ENCODE measurements around the gene WDFY4.
"Not testable (repeated sequence)": the region's sequence is repeated elsewhere in the genome, so short reads cannot be mapped to it uniquely, and the experiment has no call there.

DNA sequence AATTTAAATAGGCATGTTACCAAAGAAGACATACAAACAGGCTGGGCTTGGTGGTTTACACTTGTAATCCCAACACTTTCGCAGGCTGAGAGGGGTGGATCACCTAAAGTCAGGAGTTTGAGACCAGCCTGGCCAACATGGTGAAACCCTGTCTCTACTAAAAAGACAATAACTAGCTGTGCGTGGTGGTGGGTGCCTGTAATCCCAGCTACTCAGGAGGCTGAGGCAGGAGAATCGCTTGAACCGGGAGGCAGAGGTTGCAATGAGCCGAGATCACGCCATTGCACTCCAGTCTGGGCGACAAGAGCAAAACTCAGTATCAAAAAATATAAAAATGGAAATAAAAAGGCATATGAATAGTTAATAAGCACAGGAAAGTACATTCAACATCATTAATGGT is 37.6 kb upstream of the WDFY4 start:
- not testable (repeated sequence) for TF ChIP-seq POLR2AphosphoS5 (IDR thresholded peaks at IDR 0.05; ENCODE audit: low read depth); EZH2 (IDR thresholded peaks at IDR 0.05; ENCODE audit: low read depth, unreplicated experiment); STAT1 (IDR thresholded peaks at IDR 0.05; ENCODE audit: unreplicated experiment); CREB1 (CRISPR knock-in tag; IDR thresholded peaks at IDR 0.05; ENCODE audit: low read depth); ZNF114 (CRISPR knock-in tag; IDR thresholded peaks at IDR 0.05); JUNB (IDR thresholded peaks at IDR 0.05; ENCODE audit: unreplicated experiment); EZH2phosphoT487 (IDR thresholded peaks at IDR 0.05; ENCODE audit: unreplicated experiment); NANOG (IDR thresholded peaks at IDR 0.05; ENCODE audit: borderline replicate concordance); ZNF331 (CRISPR knock-in tag; IDR thresholded peaks at IDR 0.05; ENCODE audit: low read depth)
- TF ChIP-seq, protein P1, sequence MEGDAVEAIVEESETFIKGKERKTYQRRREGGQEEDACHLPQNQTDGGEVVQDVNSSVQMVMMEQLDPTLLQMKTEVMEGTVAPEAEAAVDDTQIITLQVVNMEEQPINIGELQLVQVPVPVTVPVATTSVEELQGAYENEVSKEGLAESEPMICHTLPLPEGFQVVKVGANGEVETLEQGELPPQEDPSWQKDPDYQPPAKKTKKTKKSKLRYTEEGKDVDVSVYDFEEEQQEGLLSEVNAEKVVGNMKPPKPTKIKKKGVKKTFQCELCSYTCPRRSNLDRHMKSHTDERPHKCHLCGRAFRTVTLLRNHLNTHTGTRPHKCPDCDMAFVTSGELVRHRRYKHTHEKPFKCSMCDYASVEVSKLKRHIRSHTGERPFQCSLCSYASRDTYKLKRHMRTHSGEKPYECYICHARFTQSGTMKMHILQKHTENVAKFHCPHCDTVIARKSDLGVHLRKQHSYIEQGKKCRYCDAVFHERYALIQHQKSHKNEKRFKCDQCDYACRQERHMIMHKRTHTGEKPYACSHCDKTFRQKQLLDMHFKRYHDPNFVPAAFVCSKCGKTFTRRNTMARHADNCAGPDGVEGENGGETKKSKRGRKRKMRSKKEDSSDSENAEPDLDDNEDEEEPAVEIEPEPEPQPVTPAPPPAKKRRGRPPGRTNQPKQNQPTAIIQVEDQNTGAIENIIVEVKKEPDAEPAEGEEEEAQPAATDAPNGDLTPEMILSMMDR (conservative IDR thresholded peaks at IDR 0.05; ENCODE audit: low read depth in 2 of 2) = not testable (repeated sequence)
- TF ChIP-seq, protein P2, sequence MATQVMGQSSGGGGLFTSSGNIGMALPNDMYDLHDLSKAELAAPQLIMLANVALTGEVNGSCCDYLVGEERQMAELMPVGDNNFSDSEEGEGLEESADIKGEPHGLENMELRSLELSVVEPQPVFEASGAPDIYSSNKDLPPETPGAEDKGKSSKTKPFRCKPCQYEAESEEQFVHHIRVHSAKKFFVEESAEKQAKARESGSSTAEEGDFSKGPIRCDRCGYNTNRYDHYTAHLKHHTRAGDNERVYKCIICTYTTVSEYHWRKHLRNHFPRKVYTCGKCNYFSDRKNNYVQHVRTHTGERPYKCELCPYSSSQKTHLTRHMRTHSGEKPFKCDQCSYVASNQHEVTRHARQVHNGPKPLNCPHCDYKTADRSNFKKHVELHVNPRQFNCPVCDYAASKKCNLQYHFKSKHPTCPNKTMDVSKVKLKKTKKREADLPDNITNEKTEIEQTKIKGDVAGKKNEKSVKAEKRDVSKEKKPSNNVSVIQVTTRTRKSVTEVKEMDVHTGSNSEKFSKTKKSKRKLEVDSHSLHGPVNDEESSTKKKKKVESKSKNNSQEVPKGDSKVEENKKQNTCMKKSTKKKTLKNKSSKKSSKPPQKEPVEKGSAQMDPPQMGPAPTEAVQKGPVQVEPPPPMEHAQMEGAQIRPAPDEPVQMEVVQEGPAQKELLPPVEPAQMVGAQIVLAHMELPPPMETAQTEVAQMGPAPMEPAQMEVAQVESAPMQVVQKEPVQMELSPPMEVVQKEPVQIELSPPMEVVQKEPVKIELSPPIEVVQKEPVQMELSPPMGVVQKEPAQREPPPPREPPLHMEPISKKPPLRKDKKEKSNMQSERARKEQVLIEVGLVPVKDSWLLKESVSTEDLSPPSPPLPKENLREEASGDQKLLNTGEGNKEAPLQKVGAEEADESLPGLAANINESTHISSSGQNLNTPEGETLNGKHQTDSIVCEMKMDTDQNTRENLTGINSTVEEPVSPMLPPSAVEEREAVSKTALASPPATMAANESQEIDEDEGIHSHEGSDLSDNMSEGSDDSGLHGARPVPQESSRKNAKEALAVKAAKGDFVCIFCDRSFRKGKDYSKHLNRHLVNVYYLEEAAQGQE (IDR thresholded peaks at IDR 0.05; ENCODE audit: unreplicated experiment) = not testable (repeated sequence)
- TF ChIP-seq, protein P3, sequence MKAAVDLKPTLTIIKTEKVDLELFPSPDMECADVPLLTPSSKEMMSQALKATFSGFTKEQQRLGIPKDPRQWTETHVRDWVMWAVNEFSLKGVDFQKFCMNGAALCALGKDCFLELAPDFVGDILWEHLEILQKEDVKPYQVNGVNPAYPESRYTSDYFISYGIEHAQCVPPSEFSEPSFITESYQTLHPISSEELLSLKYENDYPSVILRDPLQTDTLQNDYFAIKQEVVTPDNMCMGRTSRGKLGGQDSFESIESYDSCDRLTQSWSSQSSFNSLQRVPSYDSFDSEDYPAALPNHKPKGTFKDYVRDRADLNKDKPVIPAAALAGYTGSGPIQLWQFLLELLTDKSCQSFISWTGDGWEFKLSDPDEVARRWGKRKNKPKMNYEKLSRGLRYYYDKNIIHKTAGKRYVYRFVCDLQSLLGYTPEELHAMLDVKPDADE (IDR thresholded peaks at IDR 0.05) = not testable (repeated sequence)
- TF ChIP-seq, protein P4, sequence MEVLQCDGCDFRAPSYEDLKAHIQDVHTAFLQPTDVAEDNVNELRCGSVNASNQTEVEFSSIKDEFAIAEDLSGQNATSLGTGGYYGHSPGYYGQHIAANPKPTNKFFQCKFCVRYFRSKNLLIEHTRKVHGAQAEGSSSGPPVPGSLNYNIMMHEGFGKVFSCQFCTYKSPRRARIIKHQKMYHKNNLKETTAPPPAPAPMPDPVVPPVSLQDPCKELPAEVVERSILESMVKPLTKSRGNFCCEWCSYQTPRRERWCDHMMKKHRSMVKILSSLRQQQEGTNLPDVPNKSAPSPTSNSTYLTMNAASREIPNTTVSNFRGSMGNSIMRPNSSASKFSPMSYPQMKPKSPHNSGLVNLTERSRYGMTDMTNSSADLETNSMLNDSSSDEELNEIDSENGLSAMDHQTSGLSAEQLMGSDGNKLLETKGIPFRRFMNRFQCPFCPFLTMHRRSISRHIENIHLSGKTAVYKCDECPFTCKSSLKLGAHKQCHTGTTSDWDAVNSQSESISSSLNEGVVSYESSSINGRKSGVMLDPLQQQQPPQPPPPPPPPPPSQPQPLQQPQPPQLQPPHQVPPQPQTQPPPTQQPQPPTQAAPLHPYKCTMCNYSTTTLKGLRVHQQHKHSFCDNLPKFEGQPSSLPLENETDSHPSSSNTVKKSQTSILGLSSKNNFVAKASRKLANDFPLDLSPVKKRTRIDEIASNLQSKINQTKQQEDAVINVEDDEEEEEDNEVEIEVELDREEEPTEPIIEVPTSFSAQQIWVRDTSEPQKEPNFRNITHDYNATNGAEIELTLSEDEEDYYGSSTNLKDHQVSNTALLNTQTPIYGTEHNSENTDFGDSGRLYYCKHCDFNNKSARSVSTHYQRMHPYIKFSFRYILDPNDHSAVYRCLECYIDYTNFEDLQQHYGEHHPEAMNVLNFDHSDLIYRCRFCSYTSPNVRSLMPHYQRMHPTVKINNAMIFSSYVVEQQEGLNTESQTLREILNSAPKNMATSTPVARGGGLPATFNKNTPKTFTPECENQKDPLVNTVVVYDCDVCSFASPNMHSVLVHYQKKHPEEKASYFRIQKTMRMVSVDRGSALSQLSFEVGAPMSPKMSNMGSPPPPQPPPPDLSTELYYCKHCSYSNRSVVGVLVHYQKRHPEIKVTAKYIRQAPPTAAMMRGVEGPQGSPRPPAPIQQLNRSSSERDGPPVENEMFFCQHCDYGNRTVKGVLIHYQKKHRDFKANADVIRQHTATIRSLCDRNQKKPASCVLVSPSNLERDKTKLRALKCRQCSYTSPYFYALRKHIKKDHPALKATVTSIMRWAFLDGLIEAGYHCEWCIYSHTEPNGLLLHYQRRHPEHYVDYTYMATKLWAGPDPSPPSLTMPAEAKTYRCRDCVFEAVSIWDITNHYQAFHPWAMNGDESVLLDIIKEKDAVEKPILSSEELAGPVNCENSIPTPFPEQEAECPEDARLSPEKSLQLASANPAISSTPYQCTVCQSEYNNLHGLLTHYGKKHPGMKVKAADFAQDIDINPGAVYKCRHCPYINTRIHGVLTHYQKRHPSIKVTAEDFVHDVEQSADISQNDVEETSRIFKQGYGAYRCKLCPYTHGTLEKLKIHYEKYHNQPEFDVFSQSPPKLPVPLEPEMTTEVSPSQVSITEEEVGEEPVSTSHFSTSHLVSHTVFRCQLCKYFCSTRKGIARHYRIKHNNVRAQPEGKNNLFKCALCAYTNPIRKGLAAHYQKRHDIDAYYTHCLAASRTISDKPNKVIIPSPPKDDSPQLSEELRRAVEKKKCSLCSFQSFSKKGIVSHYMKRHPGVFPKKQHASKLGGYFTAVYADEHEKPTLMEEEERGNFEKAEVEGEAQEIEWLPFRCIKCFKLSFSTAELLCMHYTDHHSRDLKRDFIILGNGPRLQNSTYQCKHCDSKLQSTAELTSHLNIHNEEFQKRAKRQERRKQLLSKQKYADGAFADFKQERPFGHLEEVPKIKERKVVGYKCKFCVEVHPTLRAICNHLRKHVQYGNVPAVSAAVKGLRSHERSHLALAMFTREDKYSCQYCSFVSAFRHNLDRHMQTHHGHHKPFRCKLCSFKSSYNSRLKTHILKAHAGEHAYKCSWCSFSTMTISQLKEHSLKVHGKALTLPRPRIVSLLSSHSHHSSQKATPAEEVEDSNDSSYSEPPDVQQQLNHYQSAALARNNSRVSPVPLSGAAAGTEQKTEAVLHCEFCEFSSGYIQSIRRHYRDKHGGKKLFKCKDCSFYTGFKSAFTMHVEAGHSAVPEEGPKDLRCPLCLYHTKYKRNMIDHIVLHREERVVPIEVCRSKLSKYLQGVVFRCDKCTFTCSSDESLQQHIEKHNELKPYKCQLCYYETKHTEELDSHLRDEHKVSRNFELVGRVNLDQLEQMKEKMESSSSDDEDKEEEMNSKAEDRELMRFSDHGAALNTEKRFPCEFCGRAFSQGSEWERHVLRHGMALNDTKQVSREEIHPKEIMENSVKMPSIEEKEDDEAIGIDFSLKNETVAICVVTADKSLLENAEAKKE (CRISPR knock-in tag; IDR thresholded peaks at IDR 0.05) = not testable (repeated sequence)
